IMR-90 (cell line): Measurements from ENCODE around the gene ATP11B. TPM values are rescaled to one million over a fixed set of nuclear protein-coding genes. Genes with fewer than 3 reads are reported as not detected.

ENCODE experiments used
- ATAC-seq: fragments of 200-7000 bp; cut with Tn5 transposase; 2 replicates; pipeline ENCODE4 v1.9.1; 2020; ENCODE audit warnings: low read depth, mild to moderate bottlenecking, moderate library complexity
- BruUV-seq: library from RNA; stranded (reverse); fragments of 400-500 nt; replicated peaks from 2 replicates; lab custom pipeline; 2021; lab: Mats Ljungman, UMichigan
- CTCF ChIA-PET: fragments of 300-600 bp; formaldehyde crosslinking; extraction: SDS; loops from one replicate; lab custom pipeline; 2021; ENCODE audit warnings: antibody characterized with exemption; lab: Yijun Ruan, JAX
- POLR2A ChIA-PET: fragments of 300-600 bp; sonication (Branson Sonifier 250); formaldehyde crosslinking; loops from one replicate; lab custom pipeline; 2022; ENCODE audit warnings: antibody characterized with exemption; ENCODE audit not compliant: unreplicated experiment; lab: Charles Lee
- DNase-seq: peaks from one replicate; pipeline ENCODE4 v3.0.0; 2013
- H2AFZ ChIP-seq: replicated peaks from 2 replicates; pipeline ENCODE3; 2013; ENCODE audit warnings: low read length, mild to moderate bottlenecking; ENCODE audit not compliant: poor library complexity
- H2AK5ac ChIP-seq: 2 replicates; pipeline ENCODE4 v1.6.1; 2013; ENCODE audit warnings: low read depth, low read length, inconsistent platforms
- H2AK9ac ChIP-seq: replicated peaks from 2 replicates; pipeline ENCODE3; 2013; ENCODE audit warnings: mild to moderate bottlenecking, low read depth, low read length, moderate library complexity; ENCODE audit not compliant: poor library complexity
- H2BK120ac ChIP-seq: 2 replicates; pipeline ENCODE4 v1.6.1; 2013; ENCODE audit warnings: low read depth, low read length, inconsistent platforms
- H2BK15ac ChIP-seq: 3 replicates; pipeline ENCODE4 v1.6.1; 2013; ENCODE audit warnings: low read depth, low read length, inconsistent platforms
- H2BK20ac ChIP-seq: 2 replicates; pipeline ENCODE4 v1.6.1; 2013; ENCODE audit warnings: low read depth, mild to moderate bottlenecking, inconsistent platforms, low read length, moderate library complexity
- H2BK5ac ChIP-seq: 2 replicates; pipeline ENCODE4 v1.6.1; 2013; ENCODE audit warnings: mild to moderate bottlenecking, low read depth, low read length, inconsistent platforms; ENCODE audit not compliant: poor library complexity, severe bottlenecking
- H3K14ac ChIP-seq: replicated peaks from 2 replicates; pipeline ENCODE4 v1.6.1; 2013; ENCODE audit warnings: low read depth, low read length, inconsistent platforms
- H3K18ac ChIP-seq: 2 replicates; pipeline ENCODE4 v1.6.1; 2013; ENCODE audit warnings: low read depth, low read length, control low read depth
- H3K23ac ChIP-seq: 2 replicates; pipeline ENCODE4 v1.6.1; 2013; ENCODE audit warnings: low read depth, low read length, inconsistent platforms
- H3K27ac ChIP-seq: 2 replicates; pipeline ENCODE4 v1.5.1; 2013; ENCODE audit warnings: mild to moderate bottlenecking, control low read depth, low read length; ENCODE audit not compliant: insufficient read depth
- H3K27me3 ChIP-seq: 2 replicates; pipeline ENCODE4 v1.6.1; 2013; ENCODE audit warnings: low read length; ENCODE audit not compliant: control insufficient read depth, insufficient read depth
- H3K36me3 ChIP-seq: 2 replicates; pipeline ENCODE4 v1.6.1; 2013; ENCODE audit warnings: low read length, mixed read lengths; ENCODE audit not compliant: control insufficient read depth, insufficient read depth
- H3K4ac ChIP-seq: 2 replicates; pipeline ENCODE4 v1.6.1; 2013; ENCODE audit warnings: low read depth, low read length, inconsistent platforms
- H3K4me1 ChIP-seq: 2 replicates; pipeline ENCODE4 v1.6.1; 2013; ENCODE audit warnings: low read length, mixed read lengths; ENCODE audit not compliant: control insufficient read depth, insufficient read depth
- H3K4me2 ChIP-seq: 2 replicates; pipeline ENCODE4 v1.6.1; 2013; ENCODE audit warnings: low read depth, mild to moderate bottlenecking, control low read depth, low read length, moderate library complexity
- H3K4me3 ChIP-seq: 2 replicates; pipeline ENCODE4 v1.5.1; 2013; ENCODE audit warnings: low read depth, mild to moderate bottlenecking, control low read depth, low read length, moderate library complexity; ENCODE audit not compliant: insufficient read depth
- H3K56ac ChIP-seq: 2 replicates; pipeline ENCODE4 v1.6.1; 2013; ENCODE audit warnings: low read length, inconsistent platforms; ENCODE audit not compliant: insufficient read depth; ENCODE audit errors: extremely low read depth
- H3K79me1 ChIP-seq, 2 experiments: 2 replicates each; pipeline ENCODE4 v1.6.1; 2013; ENCODE audit warnings: low read length in 2 of 2, inconsistent platforms in 1 of 2, low read depth in 1 of 2
- H3K9ac ChIP-seq: 2 replicates; pipeline ENCODE4 v1.6.1; 2013; ENCODE audit warnings: low read depth, low read length, control low read depth
- H3K9me1 ChIP-seq: 2 replicates; pipeline ENCODE4 v1.6.1; 2013; ENCODE audit warnings: low read length, inconsistent platforms; ENCODE audit not compliant: insufficient read depth
- H3K9me3 ChIP-seq: 2 replicates; pipeline ENCODE4 v1.6.1; 2013; ENCODE audit warnings: low read length; ENCODE audit not compliant: control insufficient read depth, insufficient read depth
- H4K20me1 ChIP-seq: 2 replicates; pipeline ENCODE4 v1.6.1; 2013; ENCODE audit warnings: low read length, inconsistent platforms; ENCODE audit not compliant: insufficient read depth
- H4K5ac ChIP-seq: 2 replicates; pipeline ENCODE4 v1.6.1; 2013; ENCODE audit warnings: mild to moderate bottlenecking, low read depth, low read length, control low read depth
- H4K8ac ChIP-seq, 2 experiments: 2 replicates each; pipeline ENCODE4 v1.6.1; 2013; ENCODE audit warnings: low read depth in 2 of 2, low read length in 2 of 2, control low read depth in 1 of 2, inconsistent platforms in 1 of 2
- H4K91ac ChIP-seq: 2 replicates; pipeline ENCODE4 v1.6.1; 2013; ENCODE audit warnings: low read depth, low read length, inconsistent platforms; ENCODE audit not compliant: insufficient read depth
- CEBPB ChIP-seq: IDR thresholded peaks from 2 replicates; pipeline ENCODE4 v1.6.1; 2012; ENCODE audit warnings: low read depth, low read length, improper control_type of control experiment
- CHD1 ChIP-seq: IDR thresholded peaks from 2 replicates; pipeline ENCODE4 v1.6.1; 2012; ENCODE audit warnings: low read depth, low read length, improper control_type of control experiment
- CTCF ChIP-seq: conservative IDR thresholded peaks from 2 replicates; pipeline ENCODE4 v1.5.1; 2012; ENCODE audit warnings: mild to moderate bottlenecking, low read depth, low read length, improper control_type of control experiment
- FOS ChIP-seq: fragments of 150-350 bp; IDR thresholded peaks from 2 replicates; pipeline ENCODE4 v1.6.1; 2016; ENCODE audit warnings: low read depth, low read length
- MAZ ChIP-seq: IDR thresholded peaks from 2 replicates; pipeline ENCODE4 v1.6.1; 2012; ENCODE audit warnings: low read depth, mild to moderate bottlenecking, low read length, improper control_type of control experiment, moderate library complexity, borderline replicate concordance
- MXI1 ChIP-seq: IDR thresholded peaks from 2 replicates; pipeline ENCODE4 v1.6.1; 2012; ENCODE audit warnings: low read depth, mild to moderate bottlenecking, low read length, moderate library complexity, borderline replicate concordance
- NFE2L2 ChIP-seq: fragments of 150-350 bp; IDR thresholded peaks from 2 replicates; pipeline ENCODE4 v1.6.1; 2016; ENCODE audit warnings: low read depth, mild to moderate bottlenecking, low read length
- POLR2A ChIP-seq: IDR thresholded peaks from 2 replicates; pipeline ENCODE4 v1.6.1; 2012; ENCODE audit warnings: mild to moderate bottlenecking, low read depth, low read length
- RAD21 ChIP-seq: IDR thresholded peaks from 2 replicates; pipeline ENCODE4 v1.6.1; 2012; ENCODE audit warnings: low read length, improper control_type of control experiment
- RCOR1 ChIP-seq: IDR thresholded peaks from 2 replicates; pipeline ENCODE4 v1.6.1; 2012; ENCODE audit warnings: mild to moderate bottlenecking, low read length, improper control_type of control experiment; ENCODE audit not compliant: insufficient replicate concordance
- RFX5 ChIP-seq: IDR thresholded peaks from 2 replicates; pipeline ENCODE4 v1.8.0; 2012; ENCODE audit warnings: low read depth, mild to moderate bottlenecking, low read length, moderate library complexity
- USF2 ChIP-seq: fragments of 150-350 bp; IDR thresholded peaks from 2 replicates; pipeline ENCODE4 v1.6.1; 2017; ENCODE audit warnings: mild to moderate bottlenecking, antibody characterized with exemption, low read length, low read depth
- WGBS, 2 experiments: methylation state at CpG; one replicate each; pipeline versions ENCODE4 v1.1.5 to v1.1.7; 2013; ENCODE audit warnings: missing lambda C conversion rate in 2 of 2; ENCODE audit not compliant: insufficient read length in 1 of 2; ENCODE audit errors: extremely low coverage in 2 of 2; 5-methylcytosine and 5-hydroxymethylcytosine counted together
- dilution Hi-C: fragments of 300-500 bp; cut with HindIII; formaldehyde crosslinking; loops from one replicate; pipeline ENCODE4 v1.14.3; 2018; ENCODE audit warnings: low sequenced_read_pairs; ENCODE audit not compliant: unreplicated experiment
- in situ Hi-C: fragments of 300-500 bp; cut with MboI; formaldehyde crosslinking; loops from 3 replicates; pipeline ENCODE4 v1.14.3; 2019; ENCODE audit warnings: low sequenced_read_pairs, inconsistent platforms, mixed read lengths
- intact Hi-C: fragments of 100-400 bp; cut with micrococcal nuclease; formaldehyde crosslinking; loops from 2 replicates; pipeline ENCODE4 v1.10.0; 2022
- polyA plus RNA-seq, 3 experiments: library from polyadenylated mRNA; depleted of rRNA; stranded (reverse); fragments of >200 nt; gene quantifications; 2 replicates each; pipeline ENCODE4 v1.2.3, GENCODE V29; 2012; ENCODE audit warnings: low replicate concordance in 1 of 3
- total RNA-seq: library from RNA; depleted of rRNA; stranded (reverse); fragments of >200 nt; gene quantifications from 2 replicates; pipeline ENCODE4 v1.2.3, GENCODE V29; 2012
- TF ChIP-seq, protein P1 (sequence below): fragments of 150-350 bp; IDR thresholded peaks from 2 replicates; pipeline ENCODE4 v1.6.1; 2016; ENCODE audit warnings: low read depth, mild to moderate bottlenecking, low read length, moderate library complexity, borderline replicate concordance

Gene ATP11B
- total and polyA plus RNA-seq, 2 of the 4 experiments (the other 2 are of a cell fraction), result 10.0 to 39.6 TPM

GRCh38 chr3:182768413-182768812 is 24.9 kb upstream of the ATP11B start:
- intact Hi-C loops (no loop called here), dilution Hi-C loops (no loop called here), in situ Hi-C loops (no loop called here)
- Histone ChIP-seq H4K5ac (no peak overlapping the region), H2AK9ac (no peak overlapping the region), H3K9me3 (no peaks in the 10 kb centered on the region), H2AFZ (no peak overlapping the region), H3K23ac (no peak overlapping the region), H3K36me3 (no peaks in the 10 kb centered on the region), H4K8ac (no peak overlapping the region), H3K9me1 (no peaks in the 10 kb centered on the region), H3K4ac (no peak overlapping the region), H3K4me2 (no peak overlapping the region), H2BK15ac (no peak overlapping the region), H3K79me1 (no peaks in the 10 kb centered on the region), H4K91ac (no peak overlapping the region), H3K56ac (no peak overlapping the region), H3K18ac (no peak overlapping the region), H2BK120ac (no peak overlapping the region), H3K27me3 (no peaks in the 10 kb centered on the region), H4K20me1 (no peaks in the 10 kb centered on the region), H3K9ac (no peak overlapping the region), H2AK5ac (no peak overlapping the region), H3K4me1 (no peaks in the 10 kb centered on the region), H2BK5ac (no peak overlapping the region), H2BK20ac (no peak overlapping the region), H3K27ac (no peak overlapping the region), H3K14ac (no peak overlapping the region), H3K4me3 (no peak overlapping the region)
- POLR2A ChIA-PET, result no interaction called here
- TF ChIP-seq RAD21 (no peak), RCOR1 (no peak), NFE2L2 (no peak), USF2 (no peak), CEBPB (no peak), RFX5 (no peak), FOS (no peak), CTCF (no peak), MAZ (no peak), POLR2A (no peak), CHD1 (no peak), MXI1 (no peak)
- TF ChIP-seq, protein P1, sequence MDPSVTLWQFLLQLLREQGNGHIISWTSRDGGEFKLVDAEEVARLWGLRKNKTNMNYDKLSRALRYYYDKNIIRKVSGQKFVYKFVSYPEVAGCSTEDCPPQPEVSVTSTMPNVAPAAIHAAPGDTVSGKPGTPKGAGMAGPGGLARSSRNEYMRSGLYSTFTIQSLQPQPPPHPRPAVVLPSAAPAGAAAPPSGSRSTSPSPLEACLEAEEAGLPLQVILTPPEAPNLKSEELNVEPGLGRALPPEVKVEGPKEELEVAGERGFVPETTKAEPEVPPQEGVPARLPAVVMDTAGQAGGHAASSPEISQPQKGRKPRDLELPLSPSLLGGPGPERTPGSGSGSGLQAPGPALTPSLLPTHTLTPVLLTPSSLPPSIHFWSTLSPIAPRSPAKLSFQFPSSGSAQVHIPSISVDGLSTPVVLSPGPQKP, result no peak
- no CpG with 5 or more reads among the region's 1 CpG for WGBS, 2 experiments
- CTCF ChIA-PET, result no interaction called here
- no peak for DNase-seq
- no peak for ATAC-seq
- BruUV-seq, result no TSS peak
